ENCODE results near the gene IL12RB1. TPM values are rescaled to one million over a fixed set of nuclear protein-coding genes. Genes with fewer than 3 reads are reported as not detected.
A peak's percentile ranks its signal among the peaks of the same experiment; 100 is the strongest.
"Not testable (repeated sequence)": the region's sequence is repeated elsewhere in the genome, so short reads cannot be mapped to it uniquely, and the experiment has no call there.

Gene IL12RB1
- total RNA-seq, 3 donors from 2014 or later (not counting 1 experiment from before 2014, with no cell fraction given) = 90.1 to 105 (median 95.7) TPM

DNA sequence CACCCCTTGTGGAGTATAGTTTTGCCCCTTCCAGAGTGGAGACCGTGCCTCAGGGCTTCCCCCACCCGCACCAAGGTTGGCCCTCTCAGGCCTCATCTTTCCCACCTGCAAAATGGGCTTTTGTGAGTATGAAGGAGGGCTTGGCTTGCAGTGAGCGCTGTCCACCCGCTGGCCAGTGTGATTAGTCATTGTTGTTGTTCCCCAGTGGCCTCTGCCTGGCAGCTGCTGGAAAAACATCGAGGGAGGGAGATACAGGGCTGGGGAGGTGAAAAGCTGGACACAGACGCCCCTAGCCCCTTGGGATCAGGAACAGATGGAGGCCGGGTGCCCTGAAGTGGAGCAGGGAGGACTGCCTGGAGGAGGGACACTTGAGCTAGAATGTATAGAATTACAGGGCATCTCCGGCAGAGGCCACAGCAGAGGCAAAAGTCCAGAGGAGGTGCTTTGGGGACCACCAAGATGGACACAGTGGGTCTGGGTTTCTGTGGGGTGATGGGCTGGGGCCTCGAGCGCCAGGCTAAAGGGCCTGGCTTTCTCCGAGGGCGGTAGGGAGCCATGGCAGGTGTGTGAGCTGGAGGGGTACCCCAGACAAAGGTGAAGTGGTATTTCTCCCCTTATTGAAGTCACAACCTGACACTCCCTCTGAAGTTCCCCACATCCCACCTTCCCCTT lies 3.9 kb upstream of the IL12RB1 start:
- Histone ChIP-seq H3K4me3 (ENCODE audit: low read length) (no peak overlapping the region), H3K36me3 (ENCODE audit: control insufficient read depth, insufficient read depth, low read length) (no peaks in the 10 kb centered on the region), H3K4me1 (ENCODE audit: control insufficient read depth, insufficient read depth, low read length) (peaks cover 65% of the 10 kb centered on the region), H3K9me3 (ENCODE audit: control insufficient read depth, insufficient read depth, low read length) (no peaks in the 10 kb centered on the region), H3K27ac (ENCODE audit: low read length) (peak overlapping the region; percentile 98), H3K27me3 (ENCODE audit: control insufficient read depth, insufficient read depth, low read length) (no peaks in the 10 kb centered on the region)
- DNase-seq (peak; percentile 22 to 23), ATAC-seq (no peak)
- TF ChIP-seq, protein P1, sequence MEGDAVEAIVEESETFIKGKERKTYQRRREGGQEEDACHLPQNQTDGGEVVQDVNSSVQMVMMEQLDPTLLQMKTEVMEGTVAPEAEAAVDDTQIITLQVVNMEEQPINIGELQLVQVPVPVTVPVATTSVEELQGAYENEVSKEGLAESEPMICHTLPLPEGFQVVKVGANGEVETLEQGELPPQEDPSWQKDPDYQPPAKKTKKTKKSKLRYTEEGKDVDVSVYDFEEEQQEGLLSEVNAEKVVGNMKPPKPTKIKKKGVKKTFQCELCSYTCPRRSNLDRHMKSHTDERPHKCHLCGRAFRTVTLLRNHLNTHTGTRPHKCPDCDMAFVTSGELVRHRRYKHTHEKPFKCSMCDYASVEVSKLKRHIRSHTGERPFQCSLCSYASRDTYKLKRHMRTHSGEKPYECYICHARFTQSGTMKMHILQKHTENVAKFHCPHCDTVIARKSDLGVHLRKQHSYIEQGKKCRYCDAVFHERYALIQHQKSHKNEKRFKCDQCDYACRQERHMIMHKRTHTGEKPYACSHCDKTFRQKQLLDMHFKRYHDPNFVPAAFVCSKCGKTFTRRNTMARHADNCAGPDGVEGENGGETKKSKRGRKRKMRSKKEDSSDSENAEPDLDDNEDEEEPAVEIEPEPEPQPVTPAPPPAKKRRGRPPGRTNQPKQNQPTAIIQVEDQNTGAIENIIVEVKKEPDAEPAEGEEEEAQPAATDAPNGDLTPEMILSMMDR (IDR thresholded peaks at IDR 0.05) = no peak
- H3K9me3 Mint-ChIP-seq = no peaks in the 10 kb centered on the region
- 80% methylated on average over 12 of the region's 12 CpGs for WGBS (ENCODE audit: insufficient coverage)
- intact Hi-C loops (cut with micrococcal nuclease) = no loop called here
- H3K27me3 Mint-ChIP-seq (ENCODE audit: low read depth in 2 of 2) = no peaks in the 10 kb centered on the region
- peak overlapping the region; percentile 87 for H3K4me3 Mint-ChIP-seq
- H3K4me1 Mint-ChIP-seq = peaks cover 40 to 49% of the 10 kb centered on the region in 2 donors
- H3K36me3 Mint-ChIP-seq = no peaks in the 10 kb centered on the region
- H3K27ac Mint-ChIP-seq = peak overlapping the region; percentile 92 to 99

DNA sequence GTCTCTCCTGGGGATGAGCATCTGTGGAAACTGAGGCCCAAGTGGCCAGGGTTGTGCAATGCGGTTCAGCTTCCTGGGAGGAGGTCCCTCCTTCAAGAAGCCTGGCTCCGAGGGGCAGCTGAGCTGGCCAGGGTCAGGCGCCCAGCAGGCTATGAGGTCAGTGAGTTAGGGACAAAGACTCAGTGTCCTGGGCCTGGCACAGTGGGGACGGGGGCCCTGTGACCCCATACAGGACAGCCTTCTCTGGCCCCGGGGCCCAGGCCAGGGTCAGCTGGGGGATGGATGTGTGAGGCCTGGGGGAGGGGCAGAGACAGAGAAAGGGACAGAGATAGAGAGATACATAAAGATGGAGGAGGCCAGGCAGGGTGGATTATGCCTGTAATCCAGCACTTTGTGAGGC lies 3.0 kb upstream of the IL12RB1 start:
- intact Hi-C loops (cut with micrococcal nuclease) = loop anchor here (2.0 kb wide), 2 partner anchors 45 to 63 kb away; partner anchors contain the start of gene PIK3R2

DNA sequence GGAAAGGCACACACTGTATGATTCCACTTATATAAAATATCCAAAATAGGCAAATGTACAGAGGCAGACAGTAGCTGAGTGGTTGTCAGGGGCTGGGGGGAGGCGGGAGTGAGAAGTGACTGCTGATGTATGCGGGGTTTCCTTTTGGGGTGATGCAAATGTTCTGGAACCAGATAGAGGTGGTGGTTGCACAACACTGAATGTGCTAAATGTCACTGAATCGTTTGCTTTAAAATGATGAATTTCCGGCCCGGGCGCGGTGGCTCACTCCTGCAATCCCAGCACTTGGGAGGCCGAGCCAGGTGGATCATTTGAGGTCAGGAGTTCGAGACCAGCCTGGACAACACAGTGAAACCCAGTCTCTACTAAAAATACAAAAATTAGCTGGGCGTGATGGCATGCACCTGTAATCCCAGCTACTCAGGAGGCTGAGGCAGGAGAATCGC lies 2.4 kb upstream of the IL12RB1 start:
- ATAC-seq (peak; percentile 83 to 91 (median 87)), DNase-seq (peak; percentile 70 to 87)
- H3K4me1 Mint-ChIP-seq = peaks cover 47 to 64% of the 10 kb centered on the region in 2 donors
- H3K27ac Mint-ChIP-seq = peak overlapping the region; percentile 92 to 99
- not testable (repeated sequence) for H3K27me3 Mint-ChIP-seq (ENCODE audit: low read depth in 2 of 2); H3K4me3 ChIP-seq (ENCODE audit: low read length); H3K9me3 ChIP-seq (ENCODE audit: control insufficient read depth, insufficient read depth, low read length); H3K36me3 Mint-ChIP-seq; H3K9me3 Mint-ChIP-seq; H3K27me3 ChIP-seq (ENCODE audit: control insufficient read depth, insufficient read depth, low read length); H3K36me3 ChIP-seq (ENCODE audit: control insufficient read depth, insufficient read depth, low read length)
- H3K4me3 Mint-ChIP-seq = peak overlapping the region; percentile 87
- Histone ChIP-seq H3K4me1 (ENCODE audit: control insufficient read depth, insufficient read depth, low read length) (peaks cover 78% of the 10 kb centered on the region), H3K27ac (ENCODE audit: low read length) (peak overlapping the region; percentile 98)
- intact Hi-C loops (cut with micrococcal nuclease) = loop anchor here (2.0 kb wide), 2 partner anchors 44 to 64 kb away; partner anchors contain the start of gene PIK3R2
- WGBS (ENCODE audit: insufficient coverage) = 19% methylated on average over 11 of the region's 11 CpGs

More for the DNA sequence above, 3.0 kb upstream of the IL12RB1 start:
- TF ChIP-seq, protein P1 (IDR thresholded peaks at IDR 0.05) = no peak
- Histone ChIP-seq H3K4me1 (ENCODE audit: control insufficient read depth, insufficient read depth, low read length) (peaks cover 75% of the 10 kb centered on the region), H3K4me3 (ENCODE audit: low read length) (no peak overlapping the region), H3K27ac (ENCODE audit: low read length) (peak overlapping the region; percentile 98), H3K9me3 (ENCODE audit: control insufficient read depth, insufficient read depth, low read length) (no peaks in the 10 kb centered on the region), H3K36me3 (ENCODE audit: control insufficient read depth, insufficient read depth, low read length) (no peaks in the 10 kb centered on the region), H3K27me3 (ENCODE audit: control insufficient read depth, insufficient read depth, low read length) (no peaks in the 10 kb centered on the region)
- H3K4me1 Mint-ChIP-seq = peaks cover 41 to 58% of the 10 kb centered on the region in 2 donors
- peak in 1 of 2 donors; percentile 22 for DNase-seq
- H3K9me3 Mint-ChIP-seq = no peaks in the 10 kb centered on the region
- H3K4me3 Mint-ChIP-seq = peak overlapping the region; percentile 87
- ATAC-seq = no peak
- WGBS (ENCODE audit: insufficient coverage) = 88% methylated on average over 5 of the region's 5 CpGs
- no peaks in the 10 kb centered on the region for H3K27me3 Mint-ChIP-seq (ENCODE audit: low read depth in 2 of 2)
- H3K36me3 Mint-ChIP-seq = no peaks in the 10 kb centered on the region
- H3K27ac Mint-ChIP-seq = peak overlapping the region; percentile 92 to 99

DNA sequence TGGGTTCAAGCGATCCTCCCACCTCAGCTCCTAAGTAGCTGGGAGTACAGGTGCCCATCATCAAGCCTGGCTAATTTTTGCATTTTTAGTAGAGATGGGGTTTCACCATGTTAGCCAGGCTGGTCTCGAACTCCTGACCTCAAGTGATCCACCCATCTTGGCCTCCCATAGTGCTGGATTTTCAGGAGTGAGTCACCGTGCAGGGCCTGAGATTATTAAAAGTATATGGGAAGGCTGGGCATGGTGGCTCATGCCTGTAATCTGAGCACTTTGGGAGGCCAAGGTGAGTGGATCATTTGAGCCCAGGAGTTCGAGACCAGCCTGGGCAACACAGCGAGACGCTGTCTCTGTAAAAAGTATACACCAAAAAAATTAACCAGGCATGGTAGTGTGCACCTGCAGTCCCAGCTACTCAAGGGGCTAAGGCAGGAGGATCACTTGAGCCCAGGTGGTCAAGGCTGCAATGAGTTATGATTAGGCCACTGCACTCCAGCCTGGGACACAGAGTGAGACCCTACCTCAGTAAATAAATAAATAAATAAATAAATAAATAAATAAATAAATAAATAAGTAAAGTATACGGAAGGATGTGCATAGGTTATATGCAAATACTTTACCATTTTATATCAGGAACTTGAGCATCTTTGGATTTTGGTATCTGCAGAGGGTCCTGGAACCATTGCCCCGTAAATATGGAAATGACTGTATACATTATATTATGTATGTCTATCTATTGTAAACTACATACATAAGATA lies 854 bp downstream of the IL12RB1 start:
- intact Hi-C loops (cut with micrococcal nuclease) = no loop called here
- Mint-ChIP-seq H3K9me3 (peaks cover 3 to 8% of the 10 kb centered on the region in 2 donors), H3K4me1 (peaks cover 42 to 66% of the 10 kb centered on the region in 2 donors), H3K27me3 (ENCODE audit: low read depth in 2 of 2) (no peaks in the 10 kb centered on the region), H3K36me3 (peaks cover 8% of the 10 kb centered on the region), H3K4me3 (peak overlapping the region; percentile 99), H3K27ac (peak overlapping the region; percentile 92 to 99)
- Histone ChIP-seq H3K27me3 (ENCODE audit: control insufficient read depth, insufficient read depth, low read length) (no peaks in the 10 kb centered on the region), H3K4me1 (ENCODE audit: control insufficient read depth, insufficient read depth, low read length) (peaks cover 64% of the 10 kb centered on the region), H3K36me3 (ENCODE audit: control insufficient read depth, insufficient read depth, low read length) (peaks cover 20% of the 10 kb centered on the region), H3K9me3 (ENCODE audit: control insufficient read depth, insufficient read depth, low read length) (no peaks in the 10 kb centered on the region), H3K4me3 (ENCODE audit: low read length) (peak overlapping the region; percentile 72), H3K27ac (ENCODE audit: low read length) (peak overlapping the region; percentile 87)
- TF ChIP-seq, protein P1 (IDR thresholded peaks at IDR 0.05) = no peak
- WGBS (ENCODE audit: insufficient coverage) = 77% methylated on average over 6 of the region's 8 CpGs
- no peak for DNase-seq
- ATAC-seq = no peak

Data from natural killer cell (primary cell).